Measurements from ENCODE around the gene DLGAP1.

Gene DLGAP1

GRCh38 chr18:3451183-3451988 lies 1003.7 kb downstream of the DLGAP1 start:
- no peaks in the 10 kb centered on the region for H3K27me3 ChIP-seq (ENCODE audit: insufficient read depth, poor library complexity, severe bottlenecking)
- no peak for TF ChIP-seq CTCF (IDR thresholded peaks at IDR 0.05; ENCODE audit: poor library complexity, severe bottlenecking)
- peaks cover 37% of the 10 kb centered on the region for H3K36me3 ChIP-seq (ENCODE audit: low read depth)
- peaks cover 31% of the 10 kb centered on the region for H3K4me1 ChIP-seq (ENCODE audit: insufficient read depth, poor library complexity, severe bottlenecking)
- ATAC-seq (ENCODE audit: low read depth), result no peak
- peak overlapping the region; percentile 93 for H3K27ac ChIP-seq (ENCODE audit: poor library complexity, severe bottlenecking)
- peak; percentile 80 for DNase-seq (ENCODE audit: low spot score)
- H3K9me3 ChIP-seq (ENCODE audit: severe bottlenecking), result no peaks in the 10 kb centered on the region
- H3K4me3 ChIP-seq (ENCODE audit: severe bottlenecking), result peak overlapping the region; percentile 92

- H3K36me3 ChIP-seq (ENCODE audit: low read depth), result peaks cover 31% of the 10 kb centered on the region
- H3K27ac ChIP-seq (ENCODE audit: poor library complexity, severe bottlenecking), result peak overlapping the region; percentile 93
- no peaks in the 10 kb centered on the region for H3K9me3 ChIP-seq (ENCODE audit: severe bottlenecking)
- no peak for TF ChIP-seq CTCF (IDR thresholded peaks at IDR 0.05; ENCODE audit: poor library complexity, severe bottlenecking)
- no peaks in the 10 kb centered on the region for H3K27me3 ChIP-seq (ENCODE audit: insufficient read depth, poor library complexity, severe bottlenecking)
- peak overlapping the region; percentile 92 for H3K4me3 ChIP-seq (ENCODE audit: severe bottlenecking)
- peaks cover 27% of the 10 kb centered on the region for H3K4me1 ChIP-seq (ENCODE audit: insufficient read depth, poor library complexity, severe bottlenecking)
- DNase-seq (ENCODE audit: low spot score), result no peak
- ATAC-seq (ENCODE audit: low read depth), result no peak
These were observed 1004.3 kb downstream of the DLGAP1 start for GRCh38 chr18:3450799-3451182.

GRCh38 chr18:3450012-3450798 lies 1004.9 kb downstream of the DLGAP1 start, which contains the start of gene TGIF1:
Gene TGIF1, plus strand, starts transcription at chr18:3450172. Its CDS starts 318 bp downstream, at chr18:3450490.
- H3K4me1 ChIP-seq (ENCODE audit: insufficient read depth, poor library complexity, severe bottlenecking), result peaks cover 21% of the 10 kb centered on the region
- peak; percentile 84 for DNase-seq (ENCODE audit: low spot score)
- H3K27ac ChIP-seq (ENCODE audit: poor library complexity, severe bottlenecking), result peak within 1 kb of the TSS; percentile 93
- no peaks in the 10 kb centered on the region for H3K9me3 ChIP-seq (ENCODE audit: severe bottlenecking)
- no peak for TF ChIP-seq CTCF (IDR thresholded peaks at IDR 0.05; ENCODE audit: poor library complexity, severe bottlenecking)
- peak within 1 kb of the TSS; percentile 92 for H3K4me3 ChIP-seq (ENCODE audit: severe bottlenecking)
- ATAC-seq (ENCODE audit: low read depth), result peak; percentile 43
- no peaks in the 10 kb centered on the region for H3K27me3 ChIP-seq (ENCODE audit: insufficient read depth, poor library complexity, severe bottlenecking)
- peaks cover 25% of the 10 kb centered on the region for H3K36me3 ChIP-seq (ENCODE audit: low read depth)

GRCh38 chr18:3449512-3450011 lies 1005.5 kb downstream of the DLGAP1 start:
- Histone ChIP-seq H3K9me3 (ENCODE audit: severe bottlenecking) (no peaks in the 10 kb centered on the region), H3K4me1 (ENCODE audit: insufficient read depth, poor library complexity, severe bottlenecking) (peaks cover 15% of the 10 kb centered on the region), H3K27me3 (ENCODE audit: insufficient read depth, poor library complexity, severe bottlenecking) (no peaks in the 10 kb centered on the region), H3K4me3 (ENCODE audit: severe bottlenecking) (peak overlapping the region; percentile 92), H3K36me3 (ENCODE audit: low read depth) (peaks cover 20% of the 10 kb centered on the region), H3K27ac (ENCODE audit: poor library complexity, severe bottlenecking) (peak overlapping the region; percentile 93)
- peak; percentile 11 for ATAC-seq (ENCODE audit: low read depth)
- no peak for TF ChIP-seq CTCF (IDR thresholded peaks at IDR 0.05; ENCODE audit: poor library complexity, severe bottlenecking)
- DNase-seq (ENCODE audit: low spot score), result peak; percentile 93

Data from RWPE2 (cell line).